Choroid plexus epithelial cell (primary cell): ENCODE results near the gene PHACTR1.

Source experiments
- DNase-seq: peaks from one replicate; pipeline ENCODE4 v3.0.0-alpha.2; 2010; ENCODE audit warnings: low read depth
- H3K4me3 ChIP-seq: 2 replicates; pipeline ENCODE4 v1.5.1; 2011; ENCODE audit warnings: low read depth, mild to moderate bottlenecking, control low read depth, low read length, moderate library complexity
- TF ChIP-seq, protein P1 (sequence below): conservative IDR thresholded peaks from 2 replicates; pipeline ENCODE4 v1.5.1; 2011; ENCODE audit warnings: low read depth, mild to moderate bottlenecking, control low read depth, inconsistent platforms, low read length, moderate library complexity

Gene PHACTR1

DNA sequence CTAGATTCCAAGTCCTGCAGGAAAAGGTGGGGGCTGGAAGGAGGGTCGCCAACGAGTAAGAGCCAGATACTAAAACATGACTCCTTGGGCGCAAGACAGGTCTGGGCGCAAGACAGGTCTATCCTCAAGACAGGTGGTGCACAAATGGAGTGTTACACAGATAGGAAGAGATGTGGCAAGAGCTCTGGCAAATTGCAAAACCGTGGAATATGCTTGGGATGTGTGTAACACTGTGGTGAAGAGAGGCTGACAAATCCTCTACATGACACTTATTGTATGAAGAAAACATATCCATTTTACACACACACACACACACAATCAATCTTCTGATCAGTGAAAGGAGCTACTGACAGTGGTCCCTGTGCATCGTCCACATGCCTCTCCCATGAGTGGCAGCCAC, 534.1 kb downstream of the PHACTR1 start:
- TF ChIP-seq, protein P1, sequence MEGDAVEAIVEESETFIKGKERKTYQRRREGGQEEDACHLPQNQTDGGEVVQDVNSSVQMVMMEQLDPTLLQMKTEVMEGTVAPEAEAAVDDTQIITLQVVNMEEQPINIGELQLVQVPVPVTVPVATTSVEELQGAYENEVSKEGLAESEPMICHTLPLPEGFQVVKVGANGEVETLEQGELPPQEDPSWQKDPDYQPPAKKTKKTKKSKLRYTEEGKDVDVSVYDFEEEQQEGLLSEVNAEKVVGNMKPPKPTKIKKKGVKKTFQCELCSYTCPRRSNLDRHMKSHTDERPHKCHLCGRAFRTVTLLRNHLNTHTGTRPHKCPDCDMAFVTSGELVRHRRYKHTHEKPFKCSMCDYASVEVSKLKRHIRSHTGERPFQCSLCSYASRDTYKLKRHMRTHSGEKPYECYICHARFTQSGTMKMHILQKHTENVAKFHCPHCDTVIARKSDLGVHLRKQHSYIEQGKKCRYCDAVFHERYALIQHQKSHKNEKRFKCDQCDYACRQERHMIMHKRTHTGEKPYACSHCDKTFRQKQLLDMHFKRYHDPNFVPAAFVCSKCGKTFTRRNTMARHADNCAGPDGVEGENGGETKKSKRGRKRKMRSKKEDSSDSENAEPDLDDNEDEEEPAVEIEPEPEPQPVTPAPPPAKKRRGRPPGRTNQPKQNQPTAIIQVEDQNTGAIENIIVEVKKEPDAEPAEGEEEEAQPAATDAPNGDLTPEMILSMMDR = no peak
- H3K4me3 ChIP-seq = no peak overlapping the region
- peak; percentile 18 for DNase-seq

DNA sequence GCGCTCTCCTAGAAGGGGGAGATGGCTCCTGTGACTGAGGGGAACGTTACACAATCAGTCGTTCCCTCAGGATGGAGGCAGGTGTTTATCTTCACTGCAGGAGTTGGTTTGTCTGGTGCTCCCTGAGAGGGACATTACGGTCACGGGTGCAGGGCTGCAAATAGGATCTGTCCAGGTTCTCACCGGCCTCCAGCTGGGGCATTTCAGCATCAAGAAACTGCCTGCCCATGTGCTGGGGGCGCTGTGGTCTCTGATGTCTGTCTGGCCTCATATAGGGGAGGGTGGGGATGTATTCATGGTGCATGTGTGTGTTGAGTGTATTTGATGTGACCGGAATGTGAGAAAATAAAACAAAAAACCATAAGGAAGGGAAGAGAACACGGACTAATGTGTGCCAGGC, 534.7 kb downstream of the PHACTR1 start:
- TF ChIP-seq, protein P1 = peak; percentile 25
- DNase-seq = peak; percentile 19
- H3K4me3 ChIP-seq = no peak overlapping the region

DNA sequence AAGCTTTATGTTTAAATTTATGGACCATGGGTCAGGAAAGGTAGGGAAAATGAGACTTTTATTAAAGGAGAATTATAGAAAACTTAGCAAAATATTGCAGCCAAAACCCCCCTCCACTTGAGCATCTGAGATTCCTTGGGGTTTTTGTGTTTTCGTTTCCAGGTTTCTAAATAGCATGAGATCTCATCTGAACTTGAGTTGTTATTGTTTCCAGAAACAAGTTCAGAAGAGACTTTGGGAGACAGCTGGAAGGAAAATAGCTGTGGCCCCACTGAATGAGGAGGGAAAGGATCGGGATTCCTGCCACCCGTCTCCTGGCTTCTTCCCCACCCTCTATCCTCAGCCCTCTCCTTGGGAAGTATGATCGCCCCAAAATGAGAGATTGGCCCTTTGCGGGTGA, 536.2 kb downstream of the PHACTR1 start:
- no peak overlapping the region for H3K4me3 ChIP-seq

DNA sequence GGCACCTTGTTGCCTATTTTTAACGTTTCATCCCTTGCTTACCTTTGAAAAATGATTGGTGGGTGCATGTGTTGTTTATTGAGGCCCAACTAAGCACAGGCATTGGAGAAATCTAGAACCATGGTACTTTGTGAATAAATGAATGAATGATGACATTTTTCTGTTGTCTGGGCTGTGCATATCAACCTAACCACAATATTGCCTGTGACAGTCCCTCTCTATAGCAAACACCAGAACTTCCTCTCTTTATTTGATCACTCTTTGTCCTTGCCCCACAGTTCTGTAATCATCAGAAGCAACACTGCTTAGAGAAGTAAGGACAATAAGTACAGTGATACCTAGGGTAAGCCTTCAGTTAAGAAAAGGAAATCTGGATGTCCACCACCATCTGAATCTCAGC, 536.7 kb downstream of the PHACTR1 start:
- TF ChIP-seq, protein P1 = no peak
- DNase-seq = no peak
- no peak overlapping the region for H3K4me3 ChIP-seq

More for the DNA sequence above, 536.2 kb downstream of the PHACTR1 start:
- TF ChIP-seq, protein P1 = no peak
- DNase-seq = no peak

DNA sequence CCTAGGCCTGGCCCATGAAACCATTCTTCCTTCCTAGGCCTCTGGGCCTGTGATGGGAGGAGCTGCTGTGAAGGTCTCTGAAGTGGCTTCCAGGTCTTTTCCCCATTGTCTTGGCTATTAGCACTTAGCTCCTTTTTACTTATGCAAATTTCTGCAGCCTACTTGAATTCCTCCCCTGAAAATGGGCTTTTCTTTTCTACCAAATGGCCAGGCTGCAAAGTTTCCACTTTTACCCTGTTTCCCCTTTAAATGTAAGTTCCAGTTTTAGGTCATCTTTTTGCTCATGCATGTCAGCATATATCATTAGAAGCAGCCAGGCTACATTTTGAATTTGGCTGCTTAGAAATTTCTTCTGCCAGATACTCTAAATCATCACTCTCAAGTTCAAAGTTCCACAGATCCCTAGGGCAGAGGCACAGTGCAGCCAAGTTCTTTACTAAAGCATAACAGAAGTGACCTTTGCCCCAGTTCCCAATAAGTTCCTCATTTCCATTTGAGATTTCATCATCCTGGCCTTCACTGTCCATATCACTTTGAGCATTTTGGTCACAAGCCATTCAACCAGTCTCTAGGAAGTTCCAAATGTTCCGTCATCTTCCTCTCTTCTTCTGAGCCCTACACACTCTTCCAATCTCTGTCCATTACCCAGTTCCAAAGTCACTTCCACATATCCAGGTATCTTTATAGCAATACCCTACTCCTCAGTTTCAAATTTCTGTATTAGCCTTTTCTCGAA, 539.9 kb downstream of the PHACTR1 start:
- DNase-seq = no peak
- TF ChIP-seq, protein P1 = no peak
- no peak overlapping the region for H3K4me3 ChIP-seq

DNA sequence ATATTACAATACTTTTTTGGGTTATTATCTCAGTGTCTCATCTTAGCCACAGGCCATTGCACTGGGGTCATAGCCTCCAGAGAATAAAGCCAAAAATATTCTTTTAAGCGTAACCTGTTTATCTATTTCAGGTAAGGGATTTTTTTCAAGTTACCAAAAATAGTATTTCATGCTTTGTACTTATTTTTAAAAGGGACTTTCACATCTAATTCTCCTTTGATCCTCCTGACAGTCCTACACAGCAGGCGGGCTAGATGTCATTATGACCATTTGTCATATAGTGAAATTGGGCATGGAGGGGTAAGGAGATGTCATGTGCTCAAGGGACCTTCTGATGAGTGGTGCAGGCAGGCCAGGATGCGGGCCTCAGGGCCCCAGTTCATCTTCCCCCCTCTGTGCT, 542.8 kb downstream of the PHACTR1 start:
- TF ChIP-seq, protein P1 = no peak
- DNase-seq = no peak
- H3K4me3 ChIP-seq = no peak overlapping the region

DNA sequence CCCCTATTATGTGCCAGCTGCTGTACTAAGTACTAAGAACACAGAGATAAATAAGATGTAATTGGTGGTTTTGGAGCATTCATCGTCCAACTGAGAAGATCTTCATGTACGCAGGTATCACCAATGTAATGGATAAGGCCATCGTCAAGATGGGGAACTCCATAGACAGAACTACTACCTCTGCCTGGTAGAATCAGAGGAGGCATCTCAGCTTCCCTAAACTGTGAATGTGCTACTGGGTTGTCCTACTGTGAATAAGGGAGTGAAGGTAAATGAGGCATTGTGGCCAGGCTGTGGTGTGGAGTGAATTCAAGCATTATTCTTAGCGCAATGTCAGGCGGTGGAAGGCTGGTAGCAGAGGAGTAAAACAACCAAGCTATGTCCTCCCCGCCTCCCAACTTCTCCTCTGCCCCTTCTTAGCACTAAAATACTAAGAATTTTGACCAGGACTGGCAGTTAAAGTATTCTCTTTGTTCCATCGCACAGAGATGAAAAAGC, 543.6 kb downstream of the PHACTR1 start:
- TF ChIP-seq, protein P1 = no peak
- H3K4me3 ChIP-seq = no peak overlapping the region
- no peak for DNase-seq
